Measurements from ENCODE around the gene PROP1.
"Not testable (repeated sequence)": the region's sequence is repeated elsewhere in the genome, so short reads cannot be mapped to it uniquely, and the experiment has no call there.

DNA sequence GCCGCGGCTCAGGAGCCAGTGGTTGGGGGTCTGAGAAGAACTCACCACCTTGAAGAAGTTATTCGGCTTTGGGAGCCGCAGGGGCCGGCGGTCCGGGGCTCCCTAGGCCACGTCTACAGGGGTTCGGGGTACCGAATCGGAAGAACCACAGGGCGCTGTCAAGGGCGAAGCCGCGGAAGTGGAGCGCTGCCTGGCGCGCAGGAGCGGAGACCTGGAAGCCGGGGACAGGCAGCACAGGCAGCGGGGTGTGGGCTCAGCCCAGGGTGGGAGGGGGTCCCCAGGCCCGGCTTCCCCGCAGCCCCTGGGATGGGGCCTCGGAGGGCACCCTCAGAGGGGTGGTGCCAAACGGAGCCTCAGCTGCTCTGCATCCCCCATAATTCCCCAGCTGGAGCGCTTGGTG is 11.2 kb upstream of the PROP1 start:
- TF ChIP-seq POLR2AphosphoS5, POLR2A (IDR thresholded peaks at IDR 0.05): not testable (repeated sequence)
- TF ChIP-seq, protein P1, sequence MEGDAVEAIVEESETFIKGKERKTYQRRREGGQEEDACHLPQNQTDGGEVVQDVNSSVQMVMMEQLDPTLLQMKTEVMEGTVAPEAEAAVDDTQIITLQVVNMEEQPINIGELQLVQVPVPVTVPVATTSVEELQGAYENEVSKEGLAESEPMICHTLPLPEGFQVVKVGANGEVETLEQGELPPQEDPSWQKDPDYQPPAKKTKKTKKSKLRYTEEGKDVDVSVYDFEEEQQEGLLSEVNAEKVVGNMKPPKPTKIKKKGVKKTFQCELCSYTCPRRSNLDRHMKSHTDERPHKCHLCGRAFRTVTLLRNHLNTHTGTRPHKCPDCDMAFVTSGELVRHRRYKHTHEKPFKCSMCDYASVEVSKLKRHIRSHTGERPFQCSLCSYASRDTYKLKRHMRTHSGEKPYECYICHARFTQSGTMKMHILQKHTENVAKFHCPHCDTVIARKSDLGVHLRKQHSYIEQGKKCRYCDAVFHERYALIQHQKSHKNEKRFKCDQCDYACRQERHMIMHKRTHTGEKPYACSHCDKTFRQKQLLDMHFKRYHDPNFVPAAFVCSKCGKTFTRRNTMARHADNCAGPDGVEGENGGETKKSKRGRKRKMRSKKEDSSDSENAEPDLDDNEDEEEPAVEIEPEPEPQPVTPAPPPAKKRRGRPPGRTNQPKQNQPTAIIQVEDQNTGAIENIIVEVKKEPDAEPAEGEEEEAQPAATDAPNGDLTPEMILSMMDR (IDR thresholded peaks at IDR 0.05): not testable (repeated sequence)

All from upper lobe of left lung (tissue), 4 donors.